ENCODE results near the gene PKP2. TPM values are rescaled to one million over a fixed set of nuclear protein-coding genes. Genes with fewer than 3 reads are reported as not detected.
"Not testable (repeated sequence)": the region's sequence is repeated elsewhere in the genome, so short reads cannot be mapped to it uniquely, and the experiment has no call there.

The PKP2 gene
- total RNA-seq, 4 donors from 2014 or later = 3.9 to 24.8 (median 14.7) TPM

DNA sequence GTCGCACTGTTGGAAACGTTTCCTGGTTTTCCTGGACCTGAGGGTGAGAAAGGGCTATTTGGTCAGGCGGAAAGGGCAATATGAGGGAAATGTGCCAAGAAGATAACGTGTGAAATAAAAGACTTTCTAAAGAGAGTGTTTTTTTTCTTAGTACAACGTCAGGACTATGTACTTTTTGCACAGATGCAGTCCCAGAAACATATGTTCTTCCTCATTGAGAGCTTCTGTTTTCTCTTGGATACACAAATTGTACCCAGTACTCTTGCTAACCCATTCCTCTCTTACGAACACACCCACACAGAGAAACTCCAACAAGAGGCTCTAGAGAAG is 669 bp upstream of the PKP2 start:
- no peak for ATAC-seq (ENCODE audit: low FRiP score)
- no peak for DNase-seq (ENCODE audit: low spot score)
- TF ChIP-seq, protein P1, sequence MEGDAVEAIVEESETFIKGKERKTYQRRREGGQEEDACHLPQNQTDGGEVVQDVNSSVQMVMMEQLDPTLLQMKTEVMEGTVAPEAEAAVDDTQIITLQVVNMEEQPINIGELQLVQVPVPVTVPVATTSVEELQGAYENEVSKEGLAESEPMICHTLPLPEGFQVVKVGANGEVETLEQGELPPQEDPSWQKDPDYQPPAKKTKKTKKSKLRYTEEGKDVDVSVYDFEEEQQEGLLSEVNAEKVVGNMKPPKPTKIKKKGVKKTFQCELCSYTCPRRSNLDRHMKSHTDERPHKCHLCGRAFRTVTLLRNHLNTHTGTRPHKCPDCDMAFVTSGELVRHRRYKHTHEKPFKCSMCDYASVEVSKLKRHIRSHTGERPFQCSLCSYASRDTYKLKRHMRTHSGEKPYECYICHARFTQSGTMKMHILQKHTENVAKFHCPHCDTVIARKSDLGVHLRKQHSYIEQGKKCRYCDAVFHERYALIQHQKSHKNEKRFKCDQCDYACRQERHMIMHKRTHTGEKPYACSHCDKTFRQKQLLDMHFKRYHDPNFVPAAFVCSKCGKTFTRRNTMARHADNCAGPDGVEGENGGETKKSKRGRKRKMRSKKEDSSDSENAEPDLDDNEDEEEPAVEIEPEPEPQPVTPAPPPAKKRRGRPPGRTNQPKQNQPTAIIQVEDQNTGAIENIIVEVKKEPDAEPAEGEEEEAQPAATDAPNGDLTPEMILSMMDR (IDR thresholded peaks at IDR 0.05) = no peak

DNA sequence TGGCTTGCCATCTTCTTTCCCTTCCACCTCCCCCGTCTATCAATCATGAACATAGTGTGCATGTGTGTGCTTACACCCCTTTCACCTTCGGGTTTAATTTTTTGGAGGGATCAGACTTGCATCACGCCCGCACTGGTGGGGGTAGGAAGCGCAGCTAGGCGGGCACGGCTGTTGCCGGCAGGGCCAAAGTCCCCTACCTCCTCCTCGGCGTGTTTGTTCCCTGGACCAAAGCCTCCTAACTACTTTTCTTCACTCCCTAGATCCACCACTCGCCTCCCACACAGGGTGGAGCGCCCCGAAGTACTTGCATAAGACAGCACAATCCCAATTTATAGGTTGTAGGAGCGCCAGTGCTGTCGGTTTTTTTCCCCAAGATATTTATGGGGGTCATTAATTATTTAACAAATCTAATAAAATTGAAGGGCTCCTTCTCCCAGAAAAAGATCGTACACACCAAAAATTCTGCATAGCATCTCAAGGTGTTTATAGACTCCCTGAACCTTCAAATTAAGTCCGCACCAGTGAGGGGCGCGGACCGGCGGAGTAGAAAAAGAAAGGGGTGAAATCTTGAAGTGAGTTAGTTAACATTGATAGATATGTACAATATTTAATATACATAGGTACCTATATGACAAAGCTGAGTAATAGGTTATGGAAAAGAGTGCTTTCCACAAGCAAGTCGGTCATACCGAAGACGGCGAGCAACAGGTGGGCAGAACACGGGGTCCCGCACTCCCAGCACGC is 717 bp downstream of the PKP2 start:
- DNase-seq (ENCODE audit: low spot score) (no peak), ATAC-seq (ENCODE audit: low FRiP score) (peak; percentile 29)
- TF ChIP-seq, protein P1 (IDR thresholded peaks at IDR 0.05) = no peak

DNA sequence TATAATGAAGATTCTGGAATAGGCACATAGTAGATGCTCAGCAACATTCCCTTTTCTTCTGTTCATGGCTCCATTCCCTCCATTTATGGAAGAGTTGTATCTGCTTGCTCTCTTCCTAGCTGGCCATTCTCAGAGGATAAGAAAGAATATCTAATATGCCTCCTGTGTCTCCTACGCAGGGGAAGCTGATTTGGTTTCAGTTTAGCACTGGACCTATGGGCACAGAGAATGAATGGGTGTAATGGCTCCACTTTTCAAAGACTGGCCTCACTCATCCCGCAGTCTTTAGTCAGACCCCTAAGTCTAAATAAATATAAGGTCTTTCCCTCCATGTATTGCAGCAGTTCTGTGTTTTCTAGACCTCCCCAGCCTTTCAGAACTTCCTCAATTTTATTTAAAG is 2.0 kb downstream of the PKP2 start:
- TF ChIP-seq, protein P1 (IDR thresholded peaks at IDR 0.05) = no peak
- ATAC-seq (ENCODE audit: low FRiP score) (no peak), DNase-seq (ENCODE audit: low spot score) (no peak)

DNA sequence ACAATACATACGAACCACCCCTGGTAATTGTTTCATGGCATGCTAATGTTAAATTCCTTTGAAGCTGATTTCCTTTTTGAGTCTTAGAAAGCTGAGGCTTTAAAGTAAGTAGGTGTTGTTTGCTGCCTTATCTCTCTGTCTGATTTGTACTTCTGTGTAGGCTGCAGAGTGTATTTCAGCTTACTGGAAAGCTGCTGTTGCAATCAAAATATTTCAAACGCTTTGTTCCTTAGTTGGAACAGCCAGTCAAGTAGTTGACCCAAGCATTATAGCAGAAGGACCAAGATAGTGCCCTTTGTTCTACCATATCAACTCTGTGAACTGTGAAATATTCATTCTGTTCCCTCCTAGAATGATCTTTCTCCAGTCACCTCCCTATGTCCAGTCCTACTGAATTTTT is 3.1 kb downstream of the PKP2 start:
- DNase-seq (ENCODE audit: low spot score) (no peak), ATAC-seq (ENCODE audit: low FRiP score) (no peak)
- TF ChIP-seq, protein P1 (IDR thresholded peaks at IDR 0.05) = no peak

DNA sequence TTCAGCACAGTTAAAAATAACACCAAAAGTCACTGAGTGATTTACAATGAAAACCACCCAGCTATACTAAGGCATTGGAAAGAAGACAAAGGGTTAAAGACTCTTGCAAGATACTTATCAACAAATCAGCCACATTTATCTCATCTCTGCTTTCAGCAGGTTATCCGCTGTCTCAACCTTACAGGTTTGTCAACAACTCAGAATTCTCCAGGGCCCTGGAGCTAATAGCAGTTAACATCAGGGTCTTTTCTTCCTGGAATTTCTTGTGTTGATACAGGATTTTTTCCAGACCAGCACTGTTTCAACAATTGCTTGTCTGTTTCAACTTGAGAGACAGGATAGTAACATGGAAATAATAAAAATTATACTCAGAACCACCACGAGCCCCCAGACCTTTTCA is 3.5 kb downstream of the PKP2 start:
- ATAC-seq (ENCODE audit: low FRiP score) = no peak
- TF ChIP-seq, protein P1 (IDR thresholded peaks at IDR 0.05) = no peak
- DNase-seq (ENCODE audit: low spot score) = no peak

DNA sequence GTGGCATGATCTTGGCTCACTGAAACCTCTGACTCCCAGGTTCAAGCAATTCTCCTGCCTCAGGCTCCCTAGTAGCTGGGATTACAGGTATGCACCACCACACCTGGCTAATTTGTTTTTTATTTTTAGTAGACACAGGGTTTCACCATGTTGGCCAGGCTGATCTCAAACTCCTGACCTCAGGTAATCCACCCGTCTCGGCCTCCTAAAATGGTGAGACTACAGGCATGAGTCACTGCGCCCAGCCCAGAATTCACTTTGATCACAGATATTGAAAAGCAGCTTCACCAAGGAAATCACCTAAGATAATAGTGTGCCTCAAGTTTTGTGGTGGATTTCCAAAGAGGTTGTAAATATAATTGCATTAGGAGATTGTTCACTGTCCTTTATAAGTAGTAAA is 4.2 kb downstream of the PKP2 start:
- ATAC-seq (ENCODE audit: low FRiP score); DNase-seq (ENCODE audit: low spot score): not testable (repeated sequence)

DNA sequence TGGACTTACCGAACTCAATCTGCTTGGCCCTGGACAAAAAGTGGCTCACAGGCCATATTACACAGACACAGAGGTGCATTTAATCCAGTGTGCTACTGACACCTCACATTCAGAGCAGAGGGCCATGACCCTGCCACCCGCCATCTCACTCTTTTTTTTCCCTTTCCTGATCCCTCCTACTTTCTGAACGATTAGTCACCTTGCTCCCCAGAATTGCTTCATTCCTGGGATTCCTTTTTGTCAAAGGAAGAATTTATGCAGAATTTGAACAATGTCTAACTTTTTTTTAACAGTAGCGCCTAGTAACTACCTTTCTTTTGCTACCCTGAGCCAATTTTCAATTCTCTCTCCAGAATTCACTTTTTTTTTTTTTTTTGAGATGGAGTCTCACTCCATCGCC is 4.6 kb downstream of the PKP2 start:
- no peak for DNase-seq (ENCODE audit: low spot score)
- TF ChIP-seq, protein P1 (IDR thresholded peaks at IDR 0.05) = no peak
- no peak for ATAC-seq (ENCODE audit: low FRiP score)
